CD4-positive, alpha-beta T cell treated with Interferon alpha-2 for 1 hour (primary cell): ENCODE results near the gene ZBTB48.

ENCODE experiments used
- DNase-seq, 2 donors: peaks; one replicate each; pipeline ENCODE4 v3.0.0-alpha.2; 2020 to 2022

The ZBTB48 gene

GRCh38 chr1:6614019-6614928 is 34.5 kb downstream of the ZBTB48 start:
- peak; percentile 33 to 67 for DNase-seq

GRCh38 chr1:6614929-6615785 is 35.4 kb downstream of the ZBTB48 start:
- DNase-seq: no peak

GRCh38 chr1:6619045-6619444 is 39.3 kb downstream of the ZBTB48 start:
- no peak for DNase-seq

- DNase-seq: no peak
These were observed 41.9 kb downstream of the ZBTB48 start for GRCh38 chr1:6621429-6622391.

GRCh38 chr1:6622396-6623152 is 42.8 kb downstream of the ZBTB48 start:
- DNase-seq: no peak

- no peak for DNase-seq
These were observed 43.6 kb downstream of the ZBTB48 start for GRCh38 chr1:6623269-6623965.

GRCh38 chr1:6624710-6625583 is 45.2 kb downstream of the ZBTB48 start, which contains the start of gene THAP3:
Gene THAP3 (plus strand): TSS chr1:6624868. CDS start chr1:6625219, 351 bp downstream.
- DNase-seq: peak; percentile 85 to 93

- DNase-seq: peak in 1 of 2 donors; percentile 16
These were observed 45.9 kb downstream of the ZBTB48 start for GRCh38 chr1:6625584-6626149.

GRCh38 chr1:6627031-6627430 is 47.2 kb downstream of the ZBTB48 start:
- DNase-seq: no peak

- no peak for DNase-seq
These were observed 48.2 kb downstream of the ZBTB48 start for GRCh38 chr1:6627841-6628545.

- no peak for DNase-seq
These were observed 49.2 kb downstream of the ZBTB48 start for GRCh38 chr1:6628971-6629479.

GRCh38 chr1:6630027-6630426 is 50.2 kb downstream of the ZBTB48 start:
- no peak for DNase-seq

GRCh38 chr1:6631058-6631457 is 51.3 kb downstream of the ZBTB48 start:
- no peak for DNase-seq

GRCh38 chr1:6632588-6633514 is 53.1 kb downstream of the ZBTB48 start:
- DNase-seq: no peak

- peak; percentile 28 to 57 for DNase-seq
These were observed 54.7 kb downstream of the ZBTB48 start for GRCh38 chr1:6634371-6635052.

- DNase-seq: no peak
These were observed 55.5 kb downstream of the ZBTB48 start for GRCh38 chr1:6635161-6635909.
